Heart left ventricle (tissue), 16 donors: ENCODE measurements around the gene PRKAG3. TPM values are rescaled to one million over a fixed set of nuclear protein-coding genes. Genes with fewer than 3 reads are reported as not detected.

Source experiments
- ATAC-seq, 4 donors: fragments of 200-7000 bp; cut with Tn5 transposase; one replicate each; pipeline ENCODE4 v1.9.1; 2020 to 2022; ENCODE audit warnings: moderate library complexity in 4 of 4, mild to moderate bottlenecking in 3 of 4, moderate number of reproducible peaks in 1 of 4
- DNase-seq, 5 donors: peaks; one replicate each; pipeline ENCODE4 v3.0.0-alpha.2; 2020
- H3K27ac ChIP-seq, 12 donors: fragments of 200-600 bp; sonication (generic) in 4 of 12; one replicate each; pipeline versions ENCODE4 v1.5.0 to v1.8.0; 2016 to 2022; ENCODE audit warnings: mild to moderate bottlenecking in 2 of 12
- H3K27me3 ChIP-seq, 9 donors: fragments of 200-600 bp; sonication (generic) in 2 of 9; one replicate each; pipeline versions ENCODE4 v1.5.1 to v1.8.0; 2016 to 2022; ENCODE audit warnings: mild to moderate bottlenecking in 3 of 9
- H3K36me3 ChIP-seq, 9 donors: fragments of 200-600 bp; sonication (generic) in 2 of 9; one replicate each; pipeline versions ENCODE4 v1.5.0 to v1.8.0; 2018 to 2022; ENCODE audit warnings: mild to moderate bottlenecking in 2 of 9
- H3K4me1 ChIP-seq, 12 donors: fragments of 200-600 bp; sonication (generic) in 4 of 12; one replicate each; pipeline versions ENCODE4 v1.5.0 to v1.8.0; 2016 to 2022; ENCODE audit warnings: mild to moderate bottlenecking in 3 of 12
- H3K4me3 ChIP-seq, 12 donors: fragments of 200-600 bp; sonication (generic) in 4 of 12; one replicate each; pipeline versions ENCODE4 v1.5.0 to v1.8.0; 2017 to 2022; ENCODE audit warnings: mild to moderate bottlenecking in 9 of 12, moderate library complexity in 4 of 12
- H3K9me3 ChIP-seq, 12 donors: fragments of 200-600 bp; sonication (generic) in 4 of 12; one replicate each; pipeline versions ENCODE4 v1.5.0 to v1.8.0; 2016 to 2022; ENCODE audit warnings: mild to moderate bottlenecking in 1 of 12
- POLR2A ChIP-seq, 2 donors: fragments of 450-650 bp; IDR thresholded peaks; one replicate each; pipeline ENCODE4 v1.6.1; 2017; ENCODE audit warnings: antibody characterized with exemption in 2 of 2, mild to moderate bottlenecking in 2 of 2, moderate library complexity in 2 of 2
- WGBS, 4 donors: extraction: QIAGEN DNeasy Blood & Tissue Kit in 2 of 4; methylation state at CpG; one replicate each; pipeline versions ENCODE4 v1.1.5 to v1.1.7; 2013 to 2018; 5-methylcytosine and 5-hydroxymethylcytosine counted together
- intact Hi-C, 10 donors: fragments of 100-400 bp; cut with DNase I; formaldehyde crosslinking; loops; one replicate each; pipeline versions ENCODE4 v1.11.1 to v1.14.2; 2022
- polyA plus RNA-seq, 2 donors: library from polyadenylated mRNA; stranded (reverse); fragments of 200-250 nt; gene quantifications; one replicate each; pipeline ENCODE4 v1.2.3, GENCODE V29; 2013
- total RNA-seq, 9 donors: library from RNA; depleted of rRNA in 2 of 9; stranded (reverse); fragments of >200 nt in 2 of 9; fragmentation: NEBNext Ultra II Directional in 3 of 9; extraction: Animal tissue kit (Norgen Biotek cat#: 25700) in 3 of 9; gene quantifications; one replicate each; pipeline versions ENCODE4 v1.1.0 to v1.2.4, GENCODE V29; 2016 to 2023
- TF ChIP-seq, protein P1 (sequence below), 12 donors: fragments of 200-600 bp; sonication (generic) in 4 of 12; IDR thresholded peaks; one replicate each; pipeline versions ENCODE4 v1.5.0 to v1.8.0; 2018 to 2022; ENCODE audit warnings: antibody characterized with exemption in 12 of 12, mild to moderate bottlenecking in 5 of 12
- donor health status: ischemic (EF 13 %, LVEDD 7.1; RV severe dilation, severe dysfunction).
- donor health status: healthy with polysubstance abuse.
- donor health status: DM: no; HTN: yes; CAD: no.
- donor health status: DM: no; HTN: no; CAD: no.
- donor health status: ischemic (EF 25% LVEDD 6.9; RV normal size, moderate dysfunction).
- donor health status: ischemic (EF 25% LVEDD 5.7; RV mildly dilated, moderate dysfunction).
- donor health status: healthy.
- donor health status: DM: yes; HTN: yes; CAD: no.
- donor health status: ischemic (EF 35%, LVEDD 5.7; RV mildly dilated, moderate dysfunction).
- donor health status: nonischemic (EF 11% LVEDD 7.7; RV severe dilation, severe dysfunction).
- donor health status: DM: yes; HTN: yes; CAD: no.
- donor health status: PGD.
- donor health status: ischemic (EF 29% LVEDD 5.4; RV normal size, mild dysfunction).
- donor health status: nonischemic (EF 23%, LVEDD 6.1; RV moderate dilation, normal function).

The PRKAG3 gene
- total and polyA plus RNA-seq, 11 donors = 0.06 TPM; not detected in 10

DNA sequence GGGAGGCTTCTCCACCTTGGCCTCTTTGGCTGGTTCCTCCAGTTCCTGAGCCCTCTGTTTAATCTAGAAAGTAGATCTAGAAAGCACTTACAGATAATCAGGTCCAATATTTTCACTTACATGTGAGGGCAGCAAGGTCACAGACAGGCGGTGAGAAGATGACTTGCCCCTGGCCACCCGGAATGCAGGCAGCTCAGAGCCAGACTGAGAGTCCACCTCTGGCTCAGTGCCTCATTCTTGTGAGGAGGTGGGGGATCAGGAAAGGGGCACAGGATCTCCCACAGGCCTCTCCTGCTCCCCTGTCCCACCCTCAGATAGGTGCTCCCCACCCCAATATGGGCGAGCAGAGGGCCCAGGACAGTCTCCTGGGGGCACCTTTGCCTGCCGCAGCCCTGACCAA lies 33.8 kb upstream of the PRKAG3 start:
- intact Hi-C loops = no loop called here
- Histone ChIP-seq H3K27ac (no peak overlapping the region), H3K4me3 (no peak overlapping the region), H3K36me3 (no peaks in the 10 kb centered on the region), H3K9me3 (no peaks in the 10 kb centered on the region), H3K27me3 (peaks cover 6 to 85% (median 58%) of the 10 kb centered on the region in 9 donors), H3K4me1 (peaks cover 0 to 9% (median 6%) of the 10 kb centered on the region in 12 donors)
- ATAC-seq = no peak
- 77 to 85% (median 79%) methylated on average over 4 of the region's 4 CpGs for WGBS, 4 donors
- TF ChIP-seq, protein P1, sequence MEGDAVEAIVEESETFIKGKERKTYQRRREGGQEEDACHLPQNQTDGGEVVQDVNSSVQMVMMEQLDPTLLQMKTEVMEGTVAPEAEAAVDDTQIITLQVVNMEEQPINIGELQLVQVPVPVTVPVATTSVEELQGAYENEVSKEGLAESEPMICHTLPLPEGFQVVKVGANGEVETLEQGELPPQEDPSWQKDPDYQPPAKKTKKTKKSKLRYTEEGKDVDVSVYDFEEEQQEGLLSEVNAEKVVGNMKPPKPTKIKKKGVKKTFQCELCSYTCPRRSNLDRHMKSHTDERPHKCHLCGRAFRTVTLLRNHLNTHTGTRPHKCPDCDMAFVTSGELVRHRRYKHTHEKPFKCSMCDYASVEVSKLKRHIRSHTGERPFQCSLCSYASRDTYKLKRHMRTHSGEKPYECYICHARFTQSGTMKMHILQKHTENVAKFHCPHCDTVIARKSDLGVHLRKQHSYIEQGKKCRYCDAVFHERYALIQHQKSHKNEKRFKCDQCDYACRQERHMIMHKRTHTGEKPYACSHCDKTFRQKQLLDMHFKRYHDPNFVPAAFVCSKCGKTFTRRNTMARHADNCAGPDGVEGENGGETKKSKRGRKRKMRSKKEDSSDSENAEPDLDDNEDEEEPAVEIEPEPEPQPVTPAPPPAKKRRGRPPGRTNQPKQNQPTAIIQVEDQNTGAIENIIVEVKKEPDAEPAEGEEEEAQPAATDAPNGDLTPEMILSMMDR (IDR thresholded peaks at IDR 0.05) = no peak
- no peak for TF ChIP-seq POLR2A (IDR thresholded peaks at IDR 0.05)
- no peak for DNase-seq

DNA sequence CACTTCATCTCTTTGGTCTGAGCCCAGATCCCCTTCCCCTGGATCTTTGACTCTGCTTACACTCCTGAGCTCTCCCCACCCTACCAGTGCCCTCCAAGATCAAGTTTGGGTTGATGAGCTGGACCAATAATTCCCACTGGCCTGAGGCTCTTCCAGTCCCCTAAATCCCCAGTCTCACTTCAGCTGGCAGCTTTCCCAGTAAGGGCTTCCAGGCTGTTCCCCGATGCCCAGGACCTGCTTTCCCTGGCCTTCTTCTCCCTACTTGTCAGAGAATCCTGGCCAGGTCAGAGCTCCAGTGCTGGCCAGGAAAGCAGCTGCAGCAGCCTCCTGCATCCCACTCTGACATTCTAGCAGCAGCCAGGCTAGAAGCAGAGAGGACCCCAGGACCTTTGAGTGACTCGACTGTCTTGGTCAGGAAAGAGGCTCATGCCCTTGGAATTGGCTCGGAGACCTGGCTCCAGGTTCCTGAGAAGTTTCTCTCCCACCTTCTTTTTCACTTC lies 31.5 kb upstream of the PRKAG3 start:
- ATAC-seq = no peak
- Histone ChIP-seq H3K27ac (no peak overlapping the region), H3K27me3 (peaks cover 21 to 84% (median 73%) of the 10 kb centered on the region in 9 donors), H3K4me1 (peaks cover 0 to 27% (median 11%) of the 10 kb centered on the region in 12 donors), H3K9me3 (no peaks in the 10 kb centered on the region), H3K4me3 (no peak overlapping the region), H3K36me3 (no peaks in the 10 kb centered on the region)
- no peak for TF ChIP-seq POLR2A (IDR thresholded peaks at IDR 0.05)
- TF ChIP-seq, protein P1 (IDR thresholded peaks at IDR 0.05) = no peak
- intact Hi-C loops = no loop called here
- WGBS, 4 donors = 60 to 74% (median 69%) methylated on average over 3 of the region's 3 CpGs
- no peak for DNase-seq

DNA sequence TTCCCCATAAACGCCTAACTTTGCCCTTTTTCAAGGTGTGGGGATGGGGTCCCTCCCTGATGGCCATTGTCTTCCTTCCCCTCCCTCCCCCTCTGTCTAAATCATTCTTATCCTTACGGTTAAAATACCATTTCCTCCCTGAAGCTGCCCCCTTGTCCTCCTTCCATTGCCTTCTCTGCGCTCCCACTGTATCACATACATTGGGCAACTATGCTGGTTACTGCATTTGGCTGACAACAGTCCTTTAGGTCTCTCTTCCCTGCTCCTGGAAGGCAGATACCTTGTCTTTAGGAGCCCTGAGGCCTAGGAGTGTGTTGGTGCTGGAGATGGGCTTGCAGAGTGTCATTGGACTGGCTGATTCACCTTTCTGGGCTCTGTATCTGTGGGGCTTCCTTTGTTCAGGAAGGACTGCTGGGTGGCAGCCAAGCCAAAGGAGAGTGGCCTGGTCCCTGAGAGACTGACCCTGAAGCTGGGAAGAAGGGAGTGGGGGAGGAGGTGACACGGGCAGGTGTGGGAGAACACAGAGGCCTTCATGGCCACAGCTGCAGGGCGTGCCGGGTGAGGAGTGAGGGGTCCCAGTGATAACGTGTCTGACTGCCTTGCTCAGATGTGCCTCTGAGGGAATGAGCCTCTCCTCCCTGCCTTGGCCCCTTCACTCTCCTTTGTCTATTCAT lies 30.2 kb upstream of the PRKAG3 start:
- TF ChIP-seq, protein P1 (IDR thresholded peaks at IDR 0.05) = no peak
- no peak for TF ChIP-seq POLR2A (IDR thresholded peaks at IDR 0.05)
- ATAC-seq (no peak), DNase-seq (peak in 1 of 5 donors; percentile 18)
- Histone ChIP-seq H3K4me1 (peaks cover 0 to 38% (median 11%) of the 10 kb centered on the region in 12 donors), H3K27ac (no peak overlapping the region), H3K9me3 (no peaks in the 10 kb centered on the region), H3K27me3 (peaks cover 21 to 82% (median 67%) of the 10 kb centered on the region in 9 donors), H3K36me3 (no peaks in the 10 kb centered on the region), H3K4me3 (peak overlapping the region in 1 of 12 donors; percentile 48)
- 52 to 71% (median 60%) methylated on average over 7 of the region's 7 CpGs for WGBS, 4 donors
- intact Hi-C loops = no loop called here

DNA sequence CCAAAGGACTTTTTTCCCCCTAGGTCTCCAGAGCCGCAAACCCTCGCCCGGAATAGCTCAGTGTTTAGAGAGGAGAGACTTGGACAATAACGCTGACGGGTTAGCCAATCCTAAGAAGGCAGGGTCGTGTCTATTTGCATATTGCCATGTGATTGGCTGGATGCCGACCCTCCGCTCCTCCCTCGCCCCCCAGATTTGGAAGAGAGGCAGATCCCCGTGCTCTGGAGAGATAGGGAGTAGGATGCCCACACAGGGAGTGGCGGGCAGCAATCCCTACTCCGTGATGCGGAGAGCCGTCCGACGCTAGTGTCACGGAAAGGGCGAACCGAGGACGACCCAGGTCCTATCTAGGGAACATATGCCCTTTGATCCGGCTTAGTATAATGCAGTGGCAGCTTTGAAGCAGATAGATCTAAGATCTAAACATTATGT lies 29.4 kb upstream of the PRKAG3 start:
- WGBS, 4 donors = 1 to 8% (median 2%) methylated on average over 18 to 21 of the region's 21 CpGs
- H3K4me1 ChIP-seq = peaks cover 0 to 38% (median 11%) of the 10 kb centered on the region in 12 donors
- intact Hi-C loops = no loop called here
- H3K4me3 ChIP-seq = peak overlapping the region in 11 of 12 donors; percentile 6 to 59 (median 48)
- H3K9me3 ChIP-seq = no peaks in the 10 kb centered on the region
- peak; percentile 60 to 80 (median 75) for DNase-seq
- H3K27ac ChIP-seq = peak overlapping the region in 2 of 12 donors; percentile 24 to 64
- ATAC-seq = peak; percentile 72 to 90 (median 76)
- TF ChIP-seq, protein P1 (IDR thresholded peaks at IDR 0.05) = no peak
- peak in 1 of 2 donors; percentile 66 for TF ChIP-seq POLR2A (IDR thresholded peaks at IDR 0.05)
- peaks cover 21 to 85% (median 68%) of the 10 kb centered on the region in 9 donors for H3K27me3 ChIP-seq
- no peaks in the 10 kb centered on the region for H3K36me3 ChIP-seq
